Endothelial cell of umbilical vein (primary cell): ENCODE measurements around the gene SLC5A6. TPM values are rescaled to one million over a fixed set of nuclear protein-coding genes. Genes with fewer than 3 reads are reported as not detected.

Experiments used
- BruUV-seq: library from RNA; stranded (reverse); fragments of 400-500 nt; replicated peaks from 2 replicates; lab custom pipeline; 2021; lab: Mats Ljungman, UMichigan
- CTCF ChIA-PET: fragments of 300-600, 350-600 bp; sonication (Branson Sonifier 250); formaldehyde crosslinking; loops from one replicate; lab custom pipeline; 2021; ENCODE audit warnings: antibody characterized with exemption, inconsistent platforms; lab: Charles Lee
- POLR2A ChIA-PET: fragments of 300-600, 350-600 bp; sonication (Branson Sonifier 250); formaldehyde crosslinking; loops from one replicate; lab custom pipeline; 2021; ENCODE audit warnings: antibody characterized with exemption, inconsistent platforms; lab: Charles Lee
- DNase-seq: peaks from one replicate; pipeline ENCODE4 v3.0.0-alpha.2; 2011; ENCODE audit warnings: low read depth, low spot score
- FAIRE-seq: peaks from 2 replicates; lab custom pipeline; 2011; peaks lifted over from hg19 to GRCh38; lab: Jason Lieb, UNC
- H2AFZ ChIP-seq: 2 replicates; pipeline ENCODE4 v1.6.0; 2012; ENCODE audit warnings: low read depth, low read length, control low read depth, inconsistent platforms
- H3K27ac ChIP-seq: 2 replicates; pipeline ENCODE4 v1.5.1; 2011; ENCODE audit warnings: low read depth, mild to moderate bottlenecking, control low read depth, low read length, moderate library complexity; ENCODE audit not compliant: insufficient read depth
- H3K27me3 ChIP-seq, 2 experiments: 2 replicates each; pipeline versions ENCODE4 v1.6.0 to v1.6.1; 2011; ENCODE audit warnings: low read length in 2 of 2, mixed read lengths in 1 of 2; ENCODE audit not compliant: control insufficient read depth in 2 of 2, insufficient read depth in 2 of 2
- H3K36me3 ChIP-seq, 2 experiments: 2 replicates in 1 of 2; 3 replicates in 1 of 2; pipeline ENCODE4 v1.5.1; 2011; ENCODE audit warnings: low read length in 2 of 2, mild to moderate bottlenecking in 1 of 2, moderate library complexity in 1 of 2; ENCODE audit not compliant: control insufficient read depth in 2 of 2, insufficient read depth in 2 of 2; ENCODE audit errors: extremely low read depth in 1 of 2
- H3K4me1 ChIP-seq: 3 replicates; pipeline ENCODE4 v1.5.1; 2011; ENCODE audit warnings: mild to moderate bottlenecking, low read length; ENCODE audit not compliant: control insufficient read depth, insufficient read depth; ENCODE audit errors: extremely low read depth
- H3K4me2 ChIP-seq: 2 replicates; pipeline ENCODE4 v1.6.1; 2011; ENCODE audit warnings: low read length, control low read depth, mixed read lengths; ENCODE audit not compliant: insufficient read depth
- H3K4me3 ChIP-seq, 3 experiments: fragments of 200-600 bp in 1 of 3; sonication (generic), shearing (Covaris generic) in 1 of 3; replicated peaks in 1 of 3; 2 replicates each; pipeline ENCODE4 v1.5.1; 2011 to 2016; ENCODE audit warnings: control low read depth in 3 of 3, low read length in 3 of 3, mild to moderate bottlenecking in 2 of 3, inconsistent platforms in 1 of 3, low read depth in 1 of 3, moderate library complexity in 1 of 3; ENCODE audit not compliant: insufficient read depth in 1 of 3
- H3K79me2 ChIP-seq: 2 replicates; pipeline ENCODE4 v1.6.0; 2012; ENCODE audit warnings: low read length, inconsistent platforms; ENCODE audit not compliant: control insufficient read depth, insufficient read depth
- H3K9ac ChIP-seq: replicated peaks from 2 replicates; pipeline ENCODE3; 2011; ENCODE audit warnings: low read length, control low read depth; ENCODE audit not compliant: insufficient read depth; ENCODE audit errors: extremely low read depth
- H3K9me1 ChIP-seq: replicated peaks from 3 replicates; pipeline ENCODE4 v1.6.0; 2011; ENCODE audit warnings: mild to moderate bottlenecking, low read length; ENCODE audit not compliant: control insufficient read depth, insufficient read depth; ENCODE audit errors: extremely low read depth
- H3K9me3 ChIP-seq: replicated peaks from 2 replicates; pipeline ENCODE4 v1.5.1; 2012; ENCODE audit warnings: low read length, inconsistent platforms; ENCODE audit not compliant: control insufficient read depth, insufficient read depth
- H4K20me1 ChIP-seq: replicated peaks from 2 replicates; pipeline ENCODE3; 2011; ENCODE audit warnings: mild to moderate bottlenecking, low read length; ENCODE audit not compliant: control insufficient read depth, insufficient read depth; ENCODE audit errors: extremely low read depth
- EZH2 ChIP-seq: IDR thresholded peaks from 2 replicates; pipeline ENCODE4 v1.6.1; 2012; ENCODE audit warnings: borderline replicate concordance, low read depth, mild to moderate bottlenecking, moderate library complexity, low read length, inconsistent platforms; ENCODE audit not compliant: severe bottlenecking
- FOS ChIP-seq: IDR thresholded peaks from 2 replicates; pipeline ENCODE4 v1.6.1; 2011; ENCODE audit warnings: mild to moderate bottlenecking, low read length, moderate library complexity, borderline replicate concordance; ENCODE audit not compliant: insufficient read depth
- GATA2 ChIP-seq: IDR thresholded peaks from 2 replicates; pipeline ENCODE4 v1.7.0; 2011; ENCODE audit warnings: low read depth, mild to moderate bottlenecking, moderate library complexity, mixed read lengths, low read length; ENCODE audit not compliant: insufficient read length, insufficient read depth
- JUN ChIP-seq: IDR thresholded peaks from 2 replicates; pipeline ENCODE4 v1.6.1; 2011; ENCODE audit warnings: borderline replicate concordance, low read depth; ENCODE audit not compliant: insufficient read length, insufficient read depth
- MYC ChIP-seq: IDR thresholded peaks from one replicate; pipeline ENCODE4 v1.6.1; 2011; ENCODE audit warnings: mild to moderate bottlenecking, low read depth, low read length
- POLR2A ChIP-seq: IDR thresholded peaks from 2 replicates; pipeline ENCODE4 v1.6.1; 2012; ENCODE audit warnings: low read depth, mild to moderate bottlenecking, control low read depth, low read length
- POLR2AphosphoS5 ChIP-seq: IDR thresholded peaks from 2 replicates; pipeline ENCODE4 v1.6.1; 2012; ENCODE audit warnings: low read depth, mild to moderate bottlenecking, control low read depth, low read length, moderate library complexity; ENCODE audit not compliant: insufficient read depth
- dilution Hi-C: fragments of 300-500 bp; cut with MboI; formaldehyde crosslinking; loops from one replicate; pipeline ENCODE4 v1.15.0; 2019; ENCODE audit warnings: low sequenced_read_pairs; ENCODE audit not compliant: extremely low pct_ligation_motif_present
- intact Hi-C: fragments of 100-400 bp; cut with micrococcal nuclease; formaldehyde crosslinking; loops from one replicate; pipeline ENCODE4 v1.10.0; 2022
- polyA plus RNA-seq, 4 experiments: library from polyadenylated mRNA; depleted of rRNA in 3 of 4; stranded (reverse) in 3 of 4; unstranded in 1 of 4; fragments of >200 nt; gene quantifications; 2 replicates each; pipeline versions ENCODE4 v1.2.1 to v1.2.3, GENCODE V29; 2011 to 2012; ENCODE audit warnings: missing spikeins in 1 of 4
- total RNA-seq: library from RNA; stranded (reverse); gene quantifications from 2 replicates; pipeline ENCODE4 v1.2.3, GENCODE V29; 2021
- TF ChIP-seq, protein P1 (sequence below): IDR thresholded peaks from 2 replicates; pipeline ENCODE4 v1.6.1; 2011; ENCODE audit not compliant: insufficient read depth, insufficient read length
- TF ChIP-seq, protein P2 (sequence below), 2 donors: IDR thresholded peaks; 1 replicate in 1 of 2; 2 replicates in 1 of 2; pipeline ENCODE4 v1.5.1; 2011; ENCODE audit warnings: low read length in 2 of 2, mild to moderate bottlenecking in 2 of 2, moderate library complexity in 2 of 2, control low read depth in 1 of 2, inconsistent platforms in 1 of 2, low read depth in 1 of 2; ENCODE audit not compliant: insufficient read depth in 1 of 2; ENCODE audit errors: extremely low read depth in 1 of 2

SLC5A6 gene
- total and polyA plus RNA-seq, 2 donors (not counting 3 experiments of a cell fraction or from before 2014, with no cell fraction given): 52.0 to 92.5 TPM

DNA sequence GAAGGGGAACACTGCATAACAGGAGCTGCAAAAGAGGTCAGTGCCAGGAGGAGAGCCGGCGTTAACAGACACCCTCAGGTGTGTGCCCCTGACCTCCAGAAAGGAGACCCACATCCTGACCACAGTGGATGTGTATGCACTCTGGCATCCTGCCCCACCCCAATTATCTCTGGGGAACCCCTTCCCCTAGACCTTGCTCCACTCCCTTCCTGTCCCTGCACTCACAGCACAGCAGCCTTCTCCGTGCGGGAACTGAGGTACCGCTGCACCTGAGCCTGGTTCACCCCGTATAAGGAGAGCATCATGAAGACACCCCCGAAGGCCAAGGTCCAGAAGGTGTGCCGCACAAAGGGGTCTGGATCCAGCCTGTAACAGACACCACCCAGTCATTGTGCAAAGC lies 7.5 kb downstream of the SLC5A6 start:
- dilution Hi-C loops: no loop called here
- intact Hi-C loops: no loop called here
- no TSS peak for BruUV-seq
- H3K36me3 ChIP-seq: peaks cover 37 to 57% of the 10 kb centered on the region in 2 experiments
- TF ChIP-seq, protein P1, sequence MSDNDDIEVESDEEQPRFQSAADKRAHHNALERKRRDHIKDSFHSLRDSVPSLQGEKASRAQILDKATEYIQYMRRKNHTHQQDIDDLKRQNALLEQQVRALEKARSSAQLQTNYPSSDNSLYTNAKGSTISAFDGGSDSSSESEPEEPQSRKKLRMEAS: no peak
- TF ChIP-seq MYC (no peak), GATA2 (no peak), POLR2AphosphoS5 (no peak), EZH2 (no peak), JUN (no peak), FOS (no peak), POLR2A (no peak)
- TF ChIP-seq, protein P2, sequence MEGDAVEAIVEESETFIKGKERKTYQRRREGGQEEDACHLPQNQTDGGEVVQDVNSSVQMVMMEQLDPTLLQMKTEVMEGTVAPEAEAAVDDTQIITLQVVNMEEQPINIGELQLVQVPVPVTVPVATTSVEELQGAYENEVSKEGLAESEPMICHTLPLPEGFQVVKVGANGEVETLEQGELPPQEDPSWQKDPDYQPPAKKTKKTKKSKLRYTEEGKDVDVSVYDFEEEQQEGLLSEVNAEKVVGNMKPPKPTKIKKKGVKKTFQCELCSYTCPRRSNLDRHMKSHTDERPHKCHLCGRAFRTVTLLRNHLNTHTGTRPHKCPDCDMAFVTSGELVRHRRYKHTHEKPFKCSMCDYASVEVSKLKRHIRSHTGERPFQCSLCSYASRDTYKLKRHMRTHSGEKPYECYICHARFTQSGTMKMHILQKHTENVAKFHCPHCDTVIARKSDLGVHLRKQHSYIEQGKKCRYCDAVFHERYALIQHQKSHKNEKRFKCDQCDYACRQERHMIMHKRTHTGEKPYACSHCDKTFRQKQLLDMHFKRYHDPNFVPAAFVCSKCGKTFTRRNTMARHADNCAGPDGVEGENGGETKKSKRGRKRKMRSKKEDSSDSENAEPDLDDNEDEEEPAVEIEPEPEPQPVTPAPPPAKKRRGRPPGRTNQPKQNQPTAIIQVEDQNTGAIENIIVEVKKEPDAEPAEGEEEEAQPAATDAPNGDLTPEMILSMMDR (IDR thresholded peaks at IDR 0.05; ENCODE audit: extremely low read depth in 1 of 2, insufficient read depth in 1 of 2, low read depth in 1 of 2, low read length in 2 of 2): no peak
- H3K4me3 ChIP-seq: no peak overlapping the region
- no peak overlapping the region for H2AFZ ChIP-seq
- POLR2A ChIA-PET: no interaction called here
- CTCF ChIA-PET: interaction anchor here (2.0 kb wide), 1 partner anchor 34 kb away, joined by 5 read pairs; no protein-coding TSS in a partner anchor
- H3K27ac ChIP-seq: no peak overlapping the region
- H3K79me2 ChIP-seq: peaks cover 8% of the 10 kb centered on the region
- H3K4me1 ChIP-seq: no peaks in the 10 kb centered on the region
- H3K9me3 ChIP-seq: no peaks in the 10 kb centered on the region
- DNase-seq: no peak
- no peaks in the 10 kb centered on the region for H3K9me1 ChIP-seq
- no peak for FAIRE-seq
- no peaks in the 10 kb centered on the region for H4K20me1 ChIP-seq
- no peaks in the 10 kb centered on the region for H3K27me3 ChIP-seq
- no peak overlapping the region for H3K4me2 ChIP-seq
- H3K9ac ChIP-seq: no peak overlapping the region
